Ishikawa (cell line): Measurements from ENCODE around the gene PLCG1.

Experiments used
- CEBPB ChIP-seq: IDR thresholded peaks from 2 replicates; pipeline ENCODE4 v1.6.1; 2012
- CREB1 ChIP-seq: IDR thresholded peaks from 2 replicates; pipeline ENCODE4 v1.6.1; 2012; ENCODE audit warnings: low read depth
- EGR1 ChIP-seq: IDR thresholded peaks from 2 replicates; pipeline ENCODE4 v1.6.1; 2012
- EP300 ChIP-seq: IDR thresholded peaks from 2 replicates; pipeline ENCODE4 v1.6.1; 2012; ENCODE audit warnings: borderline replicate concordance
- FOXM1 ChIP-seq: IDR thresholded peaks from 2 replicates; pipeline ENCODE4 v1.6.1; 2012; ENCODE audit warnings: low read depth, borderline replicate concordance
- NFIC ChIP-seq: IDR thresholded peaks from 2 replicates; pipeline ENCODE4 v1.6.1; 2012
- RAD21 ChIP-seq: IDR thresholded peaks from 2 replicates; pipeline ENCODE4 v1.6.1; 2012; ENCODE audit warnings: low read depth
- TAF1 ChIP-seq: IDR thresholded peaks from 2 replicates; pipeline ENCODE4 v1.6.1; 2012; ENCODE audit warnings: low read depth, mild to moderate bottlenecking
- TCF12 ChIP-seq: IDR thresholded peaks from 2 replicates; pipeline ENCODE4 v1.6.1; 2012; ENCODE audit warnings: low read depth
- TEAD4 ChIP-seq: IDR thresholded peaks from 2 replicates; pipeline ENCODE4 v1.6.1; 2012
- YY1 ChIP-seq: IDR thresholded peaks from 2 replicates; pipeline ENCODE4 v1.6.1; 2012; ENCODE audit warnings: low read depth
- ZBTB7A ChIP-seq: IDR thresholded peaks from 2 replicates; pipeline ENCODE4 v1.6.1; 2012; ENCODE audit warnings: low read depth
- TF ChIP-seq, protein P1 (sequence below): IDR thresholded peaks from 2 replicates; pipeline ENCODE4 v1.6.1; 2012
- TF ChIP-seq, protein P2 (sequence below): IDR thresholded peaks from 2 replicates; pipeline ENCODE4 v1.6.1; 2012; ENCODE audit warnings: low read depth, mild to moderate bottlenecking
- TF ChIP-seq, protein P3 (sequence below): IDR thresholded peaks from 2 replicates; pipeline ENCODE4 v1.6.1; 2012

PLCG1 gene

DNA sequence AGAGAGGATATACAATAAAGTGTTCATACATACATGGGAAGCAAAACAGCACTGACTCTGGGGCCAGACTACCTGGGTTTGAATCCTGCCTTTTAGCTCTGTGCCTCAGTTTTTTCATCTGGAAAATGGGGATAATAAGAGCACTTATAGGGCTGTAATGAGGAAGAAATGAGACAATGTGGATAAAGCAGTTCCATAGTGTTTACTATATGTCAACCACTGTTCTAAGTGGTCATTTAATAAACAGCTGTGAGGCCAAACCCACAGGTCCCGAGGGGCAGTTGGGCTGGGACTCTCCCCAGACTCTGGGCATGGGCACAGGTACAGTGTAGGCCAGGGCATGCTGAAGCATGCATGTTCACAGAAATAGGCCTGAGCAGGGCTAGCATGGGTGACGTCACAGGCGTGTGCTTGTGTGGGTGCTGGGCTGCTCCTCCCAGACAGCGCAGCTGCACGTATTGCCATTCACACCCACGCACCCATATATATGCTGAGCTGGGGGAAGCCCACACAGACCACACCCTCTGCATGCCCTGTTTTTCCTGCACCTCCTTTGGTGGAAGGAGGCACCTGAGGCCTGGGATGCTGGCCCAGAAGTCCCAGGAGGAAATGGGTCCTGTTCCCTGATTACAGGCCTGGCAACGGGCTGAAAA is 3.5 kb upstream of the PLCG1 start:
- TF ChIP-seq, protein P1, sequence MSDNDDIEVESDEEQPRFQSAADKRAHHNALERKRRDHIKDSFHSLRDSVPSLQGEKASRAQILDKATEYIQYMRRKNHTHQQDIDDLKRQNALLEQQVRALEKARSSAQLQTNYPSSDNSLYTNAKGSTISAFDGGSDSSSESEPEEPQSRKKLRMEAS, result no peak
- no peak for TF ChIP-seq CREB1
- TF ChIP-seq TAF1, result no peak
- no peak for TF ChIP-seq EGR1
- TF ChIP-seq ZBTB7A, result no peak
- TF ChIP-seq, protein P2, sequence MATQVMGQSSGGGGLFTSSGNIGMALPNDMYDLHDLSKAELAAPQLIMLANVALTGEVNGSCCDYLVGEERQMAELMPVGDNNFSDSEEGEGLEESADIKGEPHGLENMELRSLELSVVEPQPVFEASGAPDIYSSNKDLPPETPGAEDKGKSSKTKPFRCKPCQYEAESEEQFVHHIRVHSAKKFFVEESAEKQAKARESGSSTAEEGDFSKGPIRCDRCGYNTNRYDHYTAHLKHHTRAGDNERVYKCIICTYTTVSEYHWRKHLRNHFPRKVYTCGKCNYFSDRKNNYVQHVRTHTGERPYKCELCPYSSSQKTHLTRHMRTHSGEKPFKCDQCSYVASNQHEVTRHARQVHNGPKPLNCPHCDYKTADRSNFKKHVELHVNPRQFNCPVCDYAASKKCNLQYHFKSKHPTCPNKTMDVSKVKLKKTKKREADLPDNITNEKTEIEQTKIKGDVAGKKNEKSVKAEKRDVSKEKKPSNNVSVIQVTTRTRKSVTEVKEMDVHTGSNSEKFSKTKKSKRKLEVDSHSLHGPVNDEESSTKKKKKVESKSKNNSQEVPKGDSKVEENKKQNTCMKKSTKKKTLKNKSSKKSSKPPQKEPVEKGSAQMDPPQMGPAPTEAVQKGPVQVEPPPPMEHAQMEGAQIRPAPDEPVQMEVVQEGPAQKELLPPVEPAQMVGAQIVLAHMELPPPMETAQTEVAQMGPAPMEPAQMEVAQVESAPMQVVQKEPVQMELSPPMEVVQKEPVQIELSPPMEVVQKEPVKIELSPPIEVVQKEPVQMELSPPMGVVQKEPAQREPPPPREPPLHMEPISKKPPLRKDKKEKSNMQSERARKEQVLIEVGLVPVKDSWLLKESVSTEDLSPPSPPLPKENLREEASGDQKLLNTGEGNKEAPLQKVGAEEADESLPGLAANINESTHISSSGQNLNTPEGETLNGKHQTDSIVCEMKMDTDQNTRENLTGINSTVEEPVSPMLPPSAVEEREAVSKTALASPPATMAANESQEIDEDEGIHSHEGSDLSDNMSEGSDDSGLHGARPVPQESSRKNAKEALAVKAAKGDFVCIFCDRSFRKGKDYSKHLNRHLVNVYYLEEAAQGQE, result no peak
- TF ChIP-seq CEBPB, result no peak

DNA sequence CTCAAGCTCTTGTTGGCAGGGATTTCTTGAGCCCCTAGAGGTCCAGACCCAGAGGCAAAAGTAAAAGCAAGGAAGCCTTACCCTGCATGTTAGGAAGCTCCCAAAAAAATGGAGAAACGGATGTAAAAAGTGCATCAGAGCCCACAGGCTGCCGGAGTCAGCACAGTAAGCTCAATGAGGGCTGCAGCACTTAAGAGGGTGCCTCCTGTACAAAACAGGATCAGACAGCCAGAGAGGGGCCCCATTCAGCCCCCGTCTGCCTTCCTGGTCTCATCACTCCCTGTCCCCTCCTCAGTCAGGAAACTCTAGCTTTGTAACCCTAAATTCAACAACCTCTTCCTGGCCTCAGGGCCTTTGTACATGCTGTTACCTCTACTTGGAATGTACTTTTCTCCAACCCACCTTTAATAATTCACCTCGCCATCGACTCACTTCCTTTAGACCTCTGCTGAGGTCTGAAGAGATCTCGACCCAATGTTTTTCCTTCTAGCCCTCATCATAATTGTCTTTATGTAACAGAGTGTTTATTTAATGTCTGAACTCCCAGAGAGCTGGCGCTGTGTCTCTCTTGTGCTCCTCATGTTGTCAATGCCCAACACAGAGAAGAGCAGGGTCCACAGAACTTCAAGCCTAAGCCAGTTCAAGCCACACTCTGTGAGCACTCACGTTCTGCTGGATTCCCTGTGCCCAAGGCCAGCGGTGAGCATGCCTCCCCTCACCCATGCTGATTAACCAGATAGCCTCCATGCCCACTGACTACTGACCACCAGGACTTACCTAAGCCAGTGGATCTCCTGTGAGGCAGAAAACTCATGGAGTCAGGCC is 2.8 kb upstream of the PLCG1 start:
- TF ChIP-seq, protein P3, sequence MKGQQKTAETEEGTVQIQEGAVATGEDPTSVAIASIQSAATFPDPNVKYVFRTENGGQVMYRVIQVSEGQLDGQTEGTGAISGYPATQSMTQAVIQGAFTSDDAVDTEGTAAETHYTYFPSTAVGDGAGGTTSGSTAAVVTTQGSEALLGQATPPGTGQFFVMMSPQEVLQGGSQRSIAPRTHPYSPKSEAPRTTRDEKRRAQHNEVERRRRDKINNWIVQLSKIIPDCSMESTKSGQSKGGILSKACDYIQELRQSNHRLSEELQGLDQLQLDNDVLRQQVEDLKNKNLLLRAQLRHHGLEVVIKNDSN, result no peak
- TF ChIP-seq, protein P2, result no peak
- TF ChIP-seq ZBTB7A (no peak), NFIC (no peak), TAF1 (no peak), TEAD4 (no peak), YY1 (no peak), EP300 (no peak), FOXM1 (no peak), CREB1 (no peak), RAD21 (no peak), EGR1 (no peak), CEBPB (no peak)
- TF ChIP-seq, protein P1, result no peak

DNA sequence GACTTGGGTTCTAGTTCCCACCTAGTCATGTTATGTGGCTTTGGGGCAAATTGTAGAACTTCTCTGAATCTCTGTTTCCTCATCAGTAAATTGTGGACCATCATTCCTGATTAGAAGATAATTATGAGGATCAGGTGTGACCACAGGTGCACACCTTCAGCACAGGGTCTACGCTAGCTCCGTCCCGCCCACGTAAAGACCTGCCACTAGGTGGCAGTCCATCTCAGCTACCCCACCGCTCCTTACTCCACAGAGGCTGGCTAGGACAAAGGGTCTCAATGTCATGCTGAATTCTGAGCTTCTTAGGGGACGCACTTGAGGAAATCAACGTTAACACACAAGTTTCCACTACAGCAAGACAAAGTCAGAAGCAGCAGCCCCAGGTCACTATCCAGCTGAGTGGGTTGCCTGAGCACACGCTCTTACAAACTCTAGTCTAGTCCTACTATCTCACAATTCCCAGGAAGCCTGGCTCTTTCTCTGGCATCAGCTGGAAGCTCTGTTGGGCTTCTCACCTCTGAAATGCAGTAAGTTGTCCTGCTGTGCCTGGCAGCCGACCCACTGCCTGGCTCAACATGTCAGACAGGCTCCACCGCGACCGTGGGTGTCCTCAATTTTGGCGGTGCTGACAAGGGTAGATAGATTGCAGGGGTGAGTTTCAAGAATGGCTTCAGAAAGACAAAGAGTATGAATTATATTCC is 2.0 kb upstream of the PLCG1 start:
- TF ChIP-seq, protein P2, result no peak
- no peak for TF ChIP-seq CREB1
- TF ChIP-seq YY1, result no peak
- no peak for TF ChIP-seq CEBPB
- TF ChIP-seq RAD21, result peak; percentile 80
- TF ChIP-seq EP300, result no peak
- TF ChIP-seq EGR1, result peak; percentile 81
- no peak for TF ChIP-seq TEAD4

DNA sequence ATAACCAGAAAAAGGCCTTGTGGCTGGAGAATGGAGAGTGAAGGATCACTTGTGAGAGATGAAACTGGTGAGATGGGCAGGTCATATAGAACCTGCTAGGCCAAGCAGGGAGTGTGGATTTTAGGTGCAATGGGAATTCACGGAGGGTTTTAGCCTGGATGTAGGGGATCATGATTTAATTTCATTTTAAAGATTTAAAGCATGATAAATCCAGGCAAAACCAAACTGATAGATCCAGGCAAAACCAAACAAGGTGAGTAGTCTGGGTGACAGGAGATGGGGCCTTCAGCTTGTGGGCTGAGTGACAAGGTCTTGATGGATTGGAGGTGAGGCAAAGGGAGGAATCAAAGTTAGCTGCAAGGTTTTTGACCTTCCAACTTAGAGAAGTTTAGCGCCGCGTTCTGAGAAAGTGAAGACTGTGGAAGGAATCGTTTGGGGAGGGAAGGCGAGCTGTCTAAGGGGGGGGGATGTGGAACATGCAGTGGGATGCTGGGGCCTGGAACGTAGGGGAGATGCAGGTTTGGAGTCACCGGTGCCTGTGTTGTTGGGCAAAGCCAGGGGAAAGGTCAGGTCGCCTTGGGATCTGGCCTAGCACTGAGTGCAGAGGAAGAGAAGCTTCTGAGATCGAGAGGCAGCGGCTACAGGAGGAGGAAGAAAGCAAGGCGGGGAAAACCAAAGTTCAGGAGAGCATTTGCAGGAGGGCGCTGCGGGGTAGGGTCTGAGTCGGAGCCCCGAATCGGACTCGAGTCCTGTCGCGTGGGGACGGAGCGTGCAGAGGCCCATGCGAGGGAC is 1.3 kb upstream of the PLCG1 start:
- TF ChIP-seq, protein P2, result no peak
- TF ChIP-seq TCF12 (no peak), TEAD4 (no peak), YY1 (no peak), EP300 (no peak), CEBPB (no peak), NFIC (no peak), FOXM1 (no peak), RAD21 (no peak), TAF1 (no peak), ZBTB7A (no peak), EGR1 (no peak)
- TF ChIP-seq, protein P1, result no peak
- TF ChIP-seq, protein P3, result no peak
